Mammary epithelial cell (primary cell): ENCODE data around the gene GPC6.
A peak's percentile ranks its signal among the peaks of the same experiment; 100 is the strongest.

Experiments
- CTCF ChIP-seq, 2 donors: IDR thresholded peaks in 1 of 2; conservative IDR thresholded peaks in 1 of 2; 2 replicates each; pipeline ENCODE4 v1.5.1; 2011 to 2012; ENCODE audit warnings: inconsistent platforms in 2 of 2, low read length in 2 of 2, mild to moderate bottlenecking in 2 of 2, control low read depth in 1 of 2, low read depth in 1 of 2; ENCODE audit not compliant: insufficient read depth in 1 of 2; ENCODE audit errors: extremely low read depth in 1 of 2
- EZH2 ChIP-seq: IDR thresholded peaks from 2 replicates; pipeline ENCODE4 v1.6.1; 2012; ENCODE audit warnings: low read length, inconsistent platforms, borderline replicate concordance

GRCh38 chr13:93233997-93234416, 7.4 kb downstream of the GPC6 start:
- TF ChIP-seq CTCF (conservative IDR thresholded peaks at IDR 0.05 in 1 of 2, IDR thresholded peaks at IDR 0.05 in 1 of 2; ENCODE audit: extremely low read depth in 1 of 2, insufficient read depth in 1 of 2, low read depth in 1 of 2, low read length in 2 of 2) (peak in 1 of 2 donors; percentile 26), EZH2 (no peak)
